GM18873 (cell line): Measurements from ENCODE around the gene GNB1.
"Not testable (repeated sequence)": the region's sequence is repeated elsewhere in the genome, so short reads cannot be mapped to it uniquely, and the experiment has no call there.

Experiments used
- ATAC-seq: cut with Tn5 transposase; IDR thresholded peaks from one replicate; pipeline ENCODE4 v1.9.1; 2021; ENCODE audit warnings: mild to moderate bottlenecking, moderate library complexity, moderate number of reproducible peaks; ENCODE audit not compliant: unreplicated experiment, low FRiP score

Gene GNB1

DNA sequence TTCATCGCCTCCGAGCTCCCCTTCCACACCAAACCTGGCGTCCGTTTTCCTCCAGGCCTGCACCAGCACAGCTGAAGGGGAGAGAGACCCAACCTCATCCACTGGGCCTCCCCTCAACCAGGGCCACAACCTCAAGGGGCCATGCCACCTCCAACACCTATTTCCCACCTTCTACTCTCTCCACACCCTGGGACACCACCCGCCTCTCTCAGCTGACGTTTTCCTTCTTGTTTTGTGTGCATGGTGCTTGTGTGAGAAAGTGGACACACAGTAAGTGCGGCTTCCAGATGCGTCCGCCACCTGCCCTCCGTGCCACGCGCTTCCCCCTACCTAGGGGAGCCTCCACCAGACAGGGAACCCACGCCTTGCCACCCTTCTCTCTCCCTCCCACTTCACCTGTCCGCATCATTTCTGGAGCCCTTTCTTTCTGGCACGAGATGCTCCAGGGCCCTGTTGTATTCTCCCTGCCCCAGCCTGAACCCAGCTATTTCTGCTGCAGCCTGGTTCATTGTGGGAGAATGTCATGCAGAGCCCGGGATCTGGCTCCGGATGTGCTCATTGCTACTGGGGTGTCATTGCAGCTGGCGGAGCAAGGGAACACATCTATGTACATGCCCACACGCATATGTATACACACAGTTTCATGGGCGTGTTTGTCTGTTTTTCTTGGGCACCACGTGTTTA, 1.3 kb upstream of the GNB1 start:
- ATAC-seq, result no peak

- ATAC-seq, result no peak
These were observed 627 bp upstream of the GNB1 start for GRCh38 chr1:1891349-1892078.

- ATAC-seq, result no peak
These were observed 911 bp downstream of the GNB1 start for GRCh38 chr1:1889847-1890505.

GRCh38 chr1:1889090-1889750, 1.7 kb downstream of the GNB1 start:
- ATAC-seq, result no peak

GRCh38 chr1:1883890-1884289, 7.0 kb downstream of the GNB1 start:
- not testable (repeated sequence) for ATAC-seq

DNA sequence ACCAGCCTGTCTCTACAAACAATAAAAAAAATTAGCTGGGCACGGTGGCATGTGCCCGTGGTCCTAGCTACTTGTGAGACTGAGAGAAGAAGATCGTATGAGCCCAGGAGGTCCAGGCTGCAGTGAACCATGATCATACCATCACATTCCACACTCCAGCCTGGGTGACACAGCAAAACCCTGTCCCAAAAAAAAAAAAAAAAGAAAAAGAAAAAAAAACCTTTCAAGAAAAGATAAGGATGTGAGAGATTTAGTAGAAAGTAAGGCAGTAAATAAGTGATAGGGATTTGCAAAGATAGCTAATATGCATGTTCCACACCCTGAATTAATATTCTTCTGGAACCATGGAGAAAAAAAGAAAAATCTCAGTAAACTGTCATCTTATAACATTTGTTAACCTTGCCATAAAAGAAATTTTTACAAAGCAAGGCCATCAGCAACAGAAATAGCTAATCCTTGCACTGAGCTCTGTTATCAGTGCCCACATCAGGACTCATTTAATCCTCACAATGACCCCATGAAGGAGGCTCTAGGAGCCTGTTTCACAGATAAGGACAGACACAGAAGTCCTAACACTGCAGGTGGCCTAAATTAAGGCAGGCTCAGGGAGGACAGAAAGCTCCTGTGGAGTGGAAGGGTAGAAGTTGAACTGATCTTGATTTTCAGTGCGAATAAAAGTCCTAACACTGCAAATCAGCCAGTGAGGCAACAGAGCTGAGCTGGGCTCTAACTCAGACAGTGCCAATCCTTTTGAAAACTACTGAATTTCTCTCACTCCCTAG, 7.6 kb downstream of the GNB1 start:
- no peak for ATAC-seq

GRCh38 chr1:1881727-1882126, 9.2 kb downstream of the GNB1 start:
- ATAC-seq, result no peak

GRCh38 chr1:1880617-1881312, 10.1 kb downstream of the GNB1 start:
- ATAC-seq, result no peak

- ATAC-seq, result no peak
These were observed 10.9 kb downstream of the GNB1 start for GRCh38 chr1:1879942-1880341.

DNA sequence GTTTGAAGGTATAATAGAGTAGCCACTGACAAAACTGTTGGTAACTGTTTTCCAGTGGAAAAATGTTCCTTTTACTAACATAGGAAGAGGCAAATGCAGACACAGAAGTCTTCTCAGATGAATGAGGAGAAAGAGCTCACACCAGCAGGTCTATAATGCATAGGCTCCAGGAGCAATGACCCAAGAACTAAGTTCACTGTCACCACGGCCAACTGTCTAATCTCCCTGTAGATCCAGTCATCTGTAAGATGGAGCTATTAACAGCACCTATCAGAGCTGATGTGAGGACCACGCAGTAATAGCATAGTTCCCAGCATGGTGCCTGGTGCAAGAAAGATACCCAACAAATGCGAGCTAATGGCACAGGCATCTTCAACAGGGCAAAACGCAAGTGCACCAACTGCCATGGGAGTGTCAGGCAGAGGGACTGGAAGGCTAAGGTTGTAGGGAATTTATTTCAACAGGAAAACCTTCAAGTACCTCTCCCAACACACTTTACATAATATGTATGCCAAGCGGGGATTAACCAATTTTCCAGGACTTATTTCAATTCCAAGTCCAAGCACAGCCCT, 12.9 kb downstream of the GNB1 start:
- ATAC-seq, result no peak

GRCh38 chr1:1876335-1876930, 14.5 kb downstream of the GNB1 start:
- no peak for ATAC-seq

DNA sequence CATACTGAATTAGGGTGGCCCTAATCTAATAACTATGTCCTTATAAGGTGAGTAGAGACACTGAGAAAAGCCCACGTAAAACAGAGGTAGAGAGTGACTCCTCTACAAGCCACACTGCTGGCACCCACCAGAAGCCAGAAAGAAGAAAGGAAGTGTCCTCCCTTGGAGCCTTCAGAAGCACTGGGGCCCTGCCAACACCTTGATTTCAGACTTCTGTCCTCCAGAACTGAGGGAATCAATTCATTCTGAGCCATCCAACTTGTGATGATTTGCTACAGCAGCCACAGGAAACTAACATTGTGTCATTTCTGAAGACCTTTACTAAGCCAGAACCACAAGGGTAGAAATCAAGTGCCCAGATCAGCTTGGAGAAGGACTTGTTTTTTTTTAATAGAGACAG, 15.0 kb downstream of the GNB1 start:
- ATAC-seq, result no peak

- no peak for ATAC-seq
These were observed 16.0 kb downstream of the GNB1 start for GRCh38 chr1:1874901-1875300.

DNA sequence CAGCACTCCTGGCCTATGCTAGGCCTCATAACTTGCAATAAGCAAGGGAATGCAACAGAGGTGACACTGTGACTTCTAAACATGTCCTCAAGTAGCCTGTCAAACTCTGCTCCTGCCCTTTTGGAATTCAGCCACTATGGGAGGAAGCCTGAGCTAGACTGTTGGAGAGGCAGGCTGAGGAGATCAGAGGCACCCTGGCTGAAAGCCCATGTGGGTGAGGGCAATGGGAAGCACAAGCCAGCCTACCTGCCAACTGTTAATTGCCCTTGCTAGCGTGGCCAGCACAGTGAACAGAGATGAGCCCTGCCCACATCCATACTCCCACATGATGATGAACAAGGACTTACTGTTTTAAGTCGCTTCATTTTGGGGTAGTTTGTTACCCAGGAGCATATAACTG, 17.7 kb downstream of the GNB1 start:
- no peak for ATAC-seq

GRCh38 chr1:1872329-1872994, 18.4 kb downstream of the GNB1 start:
- ATAC-seq, result no peak

- ATAC-seq, result no peak
These were observed 21.4 kb downstream of the GNB1 start for GRCh38 chr1:1869469-1869868.

GRCh38 chr1:1867164-1867563, 23.7 kb downstream of the GNB1 start:
- ATAC-seq, result no peak

- ATAC-seq, result no peak
These were observed 27.9 kb downstream of the GNB1 start for GRCh38 chr1:1862905-1863547.
